ENCODE results near the gene GALT.

DNA sequence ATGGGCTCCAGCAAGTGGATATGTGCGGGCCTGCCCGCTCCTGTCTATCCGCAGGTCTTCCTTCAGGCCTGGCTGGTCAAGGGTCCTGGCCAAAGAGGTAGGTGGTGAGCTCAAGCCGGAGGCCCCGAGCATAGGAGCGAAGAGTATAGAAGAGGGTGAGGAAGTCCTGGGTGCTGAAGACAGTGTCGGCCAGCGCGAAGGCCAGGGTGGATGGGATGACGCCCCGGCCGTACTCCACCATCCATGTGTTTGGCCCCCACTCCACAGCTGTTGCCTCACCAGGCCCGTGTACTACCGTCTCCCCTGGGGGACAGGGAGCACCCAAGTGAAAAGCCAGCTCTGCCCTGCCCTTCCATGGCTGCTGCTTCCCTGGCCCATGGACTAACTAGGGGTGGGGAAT lies 10.9 kb upstream of the GALT start:
- TF ChIP-seq, protein P1, sequence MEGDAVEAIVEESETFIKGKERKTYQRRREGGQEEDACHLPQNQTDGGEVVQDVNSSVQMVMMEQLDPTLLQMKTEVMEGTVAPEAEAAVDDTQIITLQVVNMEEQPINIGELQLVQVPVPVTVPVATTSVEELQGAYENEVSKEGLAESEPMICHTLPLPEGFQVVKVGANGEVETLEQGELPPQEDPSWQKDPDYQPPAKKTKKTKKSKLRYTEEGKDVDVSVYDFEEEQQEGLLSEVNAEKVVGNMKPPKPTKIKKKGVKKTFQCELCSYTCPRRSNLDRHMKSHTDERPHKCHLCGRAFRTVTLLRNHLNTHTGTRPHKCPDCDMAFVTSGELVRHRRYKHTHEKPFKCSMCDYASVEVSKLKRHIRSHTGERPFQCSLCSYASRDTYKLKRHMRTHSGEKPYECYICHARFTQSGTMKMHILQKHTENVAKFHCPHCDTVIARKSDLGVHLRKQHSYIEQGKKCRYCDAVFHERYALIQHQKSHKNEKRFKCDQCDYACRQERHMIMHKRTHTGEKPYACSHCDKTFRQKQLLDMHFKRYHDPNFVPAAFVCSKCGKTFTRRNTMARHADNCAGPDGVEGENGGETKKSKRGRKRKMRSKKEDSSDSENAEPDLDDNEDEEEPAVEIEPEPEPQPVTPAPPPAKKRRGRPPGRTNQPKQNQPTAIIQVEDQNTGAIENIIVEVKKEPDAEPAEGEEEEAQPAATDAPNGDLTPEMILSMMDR (IDR thresholded peaks at IDR 0.05) = no peak
- no peak for TF ChIP-seq POLR2A (IDR thresholded peaks at IDR 0.05)
- TF ChIP-seq POLR2AphosphoS5 (IDR thresholded peaks at IDR 0.05) = no peak
